Effector memory CD4-positive, alpha-beta T cell (primary cell): Measurements from ENCODE around the gene SMYD3.

ENCODE experiments used
- DNase-seq, 3 donors: peaks; one replicate each; pipeline ENCODE4 v3.0.0-alpha.2; 2020
- H3K27ac ChIP-seq: 2 replicates; pipeline ENCODE4 v1.7.0; 2013; ENCODE audit warnings: mild to moderate bottlenecking, low read length, moderate library complexity; ENCODE audit not compliant: insufficient read depth, poor library complexity, severe bottlenecking
- H3K27me3 ChIP-seq: replicated peaks from 2 replicates; pipeline ENCODE4 v1.7.0; 2013; ENCODE audit warnings: mild to moderate bottlenecking, low read length; ENCODE audit not compliant: insufficient read depth, control insufficient read depth, poor library complexity, severe bottlenecking
- H3K36me3 ChIP-seq: 2 replicates; pipeline ENCODE4 v1.7.0; 2013; ENCODE audit warnings: mild to moderate bottlenecking, low read length, moderate library complexity; ENCODE audit not compliant: control insufficient read depth, insufficient read depth
- H3K4me1 ChIP-seq: 2 replicates; pipeline ENCODE4 v1.7.0; 2013; ENCODE audit warnings: low read length, mild to moderate bottlenecking; ENCODE audit not compliant: control insufficient read depth, insufficient read depth, poor library complexity, severe bottlenecking
- H3K4me3 ChIP-seq: 2 replicates; pipeline ENCODE4 v1.7.0; 2013; ENCODE audit warnings: low read length, low read depth, mild to moderate bottlenecking; ENCODE audit not compliant: insufficient read depth, poor library complexity, severe bottlenecking
- H3K9me3 ChIP-seq: 2 replicates; pipeline ENCODE4 v1.7.0; 2013; ENCODE audit warnings: mild to moderate bottlenecking, low read length, moderate library complexity; ENCODE audit not compliant: control insufficient read depth

Gene SMYD3

DNA sequence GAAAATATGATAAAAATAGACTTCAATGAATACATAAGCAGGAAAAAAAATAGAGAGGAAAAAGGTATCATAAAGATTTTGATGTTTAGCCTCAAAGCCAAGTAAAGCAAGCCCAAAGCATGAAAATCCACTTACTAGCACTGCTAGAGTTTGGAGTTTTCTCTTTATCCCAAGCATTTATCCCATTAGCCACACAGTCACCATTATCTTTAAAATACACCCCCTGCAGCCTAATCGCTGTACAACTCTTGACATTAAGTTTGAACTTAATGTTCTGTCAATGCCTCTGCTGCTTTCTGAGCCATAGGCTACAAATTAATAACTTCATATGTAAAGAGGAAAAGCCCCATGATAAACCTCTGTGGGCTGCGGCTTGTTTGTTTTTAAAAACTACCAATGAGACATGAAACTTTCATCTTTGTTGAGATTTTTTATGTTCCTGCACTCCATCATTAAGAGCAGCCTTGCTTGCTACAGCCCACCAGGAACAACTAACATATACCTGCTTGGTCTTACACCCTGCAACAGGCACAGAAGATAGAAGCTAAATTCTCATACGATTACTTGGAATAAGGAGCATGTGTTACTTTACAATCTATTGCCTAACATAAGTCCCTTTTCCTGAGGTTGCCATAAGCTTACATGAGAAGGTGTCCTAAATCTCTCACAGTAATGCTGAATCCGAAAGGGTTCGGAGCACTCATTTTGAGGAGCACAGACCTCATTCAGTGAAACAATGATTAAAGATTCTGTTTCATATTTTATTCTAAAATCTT is 202.4 kb downstream of the SMYD3 start:
- H3K4me1 ChIP-seq, result no peaks in the 10 kb centered on the region
- DNase-seq, result no peak
- H3K4me3 ChIP-seq, result no peak overlapping the region
- no peaks in the 10 kb centered on the region for H3K9me3 ChIP-seq
- H3K36me3 ChIP-seq, result no peaks in the 10 kb centered on the region
- H3K27me3 ChIP-seq, result no peaks in the 10 kb centered on the region
- H3K27ac ChIP-seq, result no peak overlapping the region

DNA sequence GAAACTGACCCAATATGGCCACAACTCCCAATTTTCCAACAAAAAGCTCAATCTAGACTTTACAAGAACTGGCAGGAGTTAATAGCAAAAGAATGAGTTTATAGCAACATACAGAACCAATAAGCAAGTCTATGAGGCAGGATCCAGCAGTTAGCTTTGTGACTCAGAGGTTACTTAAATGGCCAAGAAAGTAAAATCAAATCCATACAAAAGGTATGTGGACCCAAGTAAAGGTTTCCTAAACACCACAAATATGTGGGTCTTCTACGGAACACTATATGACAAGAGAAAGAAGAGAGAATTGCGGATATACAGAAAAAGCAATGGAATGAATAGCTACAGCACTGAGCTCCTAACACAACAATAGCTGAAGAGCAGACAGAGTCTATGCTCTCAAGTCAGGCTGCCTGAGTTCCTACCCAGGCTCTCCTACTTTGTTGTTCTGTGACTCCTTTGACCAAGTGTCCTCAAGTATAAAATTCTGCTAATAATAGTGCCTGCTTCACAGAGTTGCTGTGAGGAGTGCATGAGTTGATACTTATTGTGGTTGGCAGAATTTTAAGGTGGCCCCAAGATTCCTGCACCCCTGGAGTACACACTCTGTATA is 204.3 kb downstream of the SMYD3 start:
- no peaks in the 10 kb centered on the region for H3K27me3 ChIP-seq
- no peak overlapping the region for H3K27ac ChIP-seq
- H3K4me1 ChIP-seq, result no peaks in the 10 kb centered on the region
- H3K9me3 ChIP-seq, result no peaks in the 10 kb centered on the region
- DNase-seq, result no peak
- H3K36me3 ChIP-seq, result no peaks in the 10 kb centered on the region
- no peak overlapping the region for H3K4me3 ChIP-seq

DNA sequence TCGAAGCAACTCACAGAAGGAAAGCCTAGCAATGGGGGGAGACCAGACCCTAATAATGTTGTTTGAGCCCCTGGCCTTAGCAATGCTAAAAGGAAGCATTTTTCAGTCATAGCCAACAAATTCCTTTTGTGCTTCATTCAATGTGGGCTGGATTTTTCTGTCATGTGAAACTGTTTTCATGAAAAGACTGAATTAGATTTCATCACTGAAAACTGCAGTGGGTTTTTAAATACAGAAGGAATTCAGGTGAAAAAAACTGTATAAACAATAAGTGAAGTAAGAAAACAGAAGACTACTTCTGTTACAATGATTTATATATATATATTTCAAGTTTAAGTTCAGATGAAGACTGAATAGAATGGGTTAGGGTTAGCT is 204.8 kb downstream of the SMYD3 start:
- Histone ChIP-seq H3K9me3 (no peaks in the 10 kb centered on the region), H3K36me3 (no peaks in the 10 kb centered on the region), H3K4me3 (no peak overlapping the region), H3K27ac (no peak overlapping the region), H3K4me1 (no peaks in the 10 kb centered on the region), H3K27me3 (no peaks in the 10 kb centered on the region)
- DNase-seq, result no peak

DNA sequence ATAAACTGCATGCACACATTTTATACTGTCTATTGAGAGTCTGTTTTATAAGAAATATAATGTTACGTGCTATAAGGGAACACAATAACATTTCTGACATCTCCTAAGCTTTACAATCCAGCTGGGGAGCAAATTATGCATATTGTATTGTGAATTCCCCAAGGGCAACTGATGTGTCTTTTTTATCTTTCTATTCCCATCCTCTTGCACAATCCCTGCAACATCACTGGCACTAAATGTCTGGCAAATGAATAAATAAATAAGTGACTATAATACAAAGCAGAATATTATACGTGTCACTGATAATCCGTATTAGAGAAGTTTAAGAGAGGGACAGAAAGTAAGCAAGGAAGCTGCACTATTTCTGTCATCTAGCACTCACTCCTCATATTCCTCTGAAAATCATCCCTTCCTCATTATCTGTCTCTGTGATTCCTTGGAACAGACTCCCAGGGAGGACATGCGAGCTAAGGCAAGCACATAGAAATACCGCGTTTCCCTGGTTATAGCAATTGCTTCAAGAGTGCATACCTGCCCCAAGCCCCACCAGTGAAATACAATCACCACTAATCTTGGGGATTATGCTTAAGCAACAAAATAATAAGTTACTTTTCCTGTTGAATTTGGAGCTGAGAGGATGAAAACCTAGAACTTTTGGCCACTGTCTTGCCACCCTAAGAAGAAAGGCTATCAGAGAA is 205.4 kb downstream of the SMYD3 start:
- Histone ChIP-seq H3K4me3 (no peak overlapping the region), H3K9me3 (no peaks in the 10 kb centered on the region), H3K4me1 (no peaks in the 10 kb centered on the region), H3K36me3 (no peaks in the 10 kb centered on the region), H3K27me3 (no peaks in the 10 kb centered on the region), H3K27ac (no peak overlapping the region)
- no peak for DNase-seq

DNA sequence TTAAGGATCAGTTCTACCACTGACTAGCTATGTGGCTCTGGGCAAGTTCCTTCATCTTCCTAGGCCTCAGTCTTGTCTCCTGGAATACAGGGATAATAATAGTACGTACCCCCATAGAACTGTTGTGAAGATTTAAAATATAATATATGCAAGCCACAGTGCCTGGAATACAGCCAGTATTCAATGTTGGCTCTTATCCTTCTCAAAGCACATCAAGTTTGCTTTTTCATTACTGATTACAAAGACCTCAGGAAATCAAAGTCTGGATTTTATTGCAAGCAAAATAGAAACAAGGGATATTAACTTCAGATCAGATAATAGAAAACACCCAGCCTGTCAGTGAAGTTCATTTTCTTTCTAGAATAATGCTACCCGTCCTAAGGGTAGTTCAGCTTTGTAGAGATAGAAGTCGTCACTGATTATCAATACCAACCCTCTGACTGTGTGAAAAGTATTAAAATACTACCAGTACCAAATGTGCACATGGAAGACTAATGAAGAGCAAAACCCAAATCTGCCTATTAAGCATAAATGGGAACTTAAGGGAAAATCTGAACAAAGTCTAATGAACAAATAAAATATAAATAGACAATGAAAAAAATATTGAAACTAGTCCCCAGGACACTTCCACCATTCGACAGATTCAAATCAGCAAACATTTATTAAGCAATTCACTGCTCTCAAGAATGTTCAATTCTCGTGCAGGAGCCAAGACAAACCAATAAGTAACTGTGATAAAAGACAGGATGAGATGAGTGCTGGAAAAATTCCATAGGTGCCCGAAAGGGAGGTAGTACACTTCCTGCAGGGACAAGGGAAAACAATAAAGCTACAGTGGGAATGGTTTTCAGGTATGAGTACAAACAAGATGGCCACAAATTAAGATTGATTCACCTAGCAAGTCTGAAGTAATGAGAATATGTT is 206.2 kb downstream of the SMYD3 start:
- Histone ChIP-seq H3K9me3 (no peaks in the 10 kb centered on the region), H3K4me1 (no peaks in the 10 kb centered on the region), H3K36me3 (no peaks in the 10 kb centered on the region), H3K27ac (no peak overlapping the region), H3K27me3 (no peaks in the 10 kb centered on the region), H3K4me3 (no peak overlapping the region)
- no peak for DNase-seq

DNA sequence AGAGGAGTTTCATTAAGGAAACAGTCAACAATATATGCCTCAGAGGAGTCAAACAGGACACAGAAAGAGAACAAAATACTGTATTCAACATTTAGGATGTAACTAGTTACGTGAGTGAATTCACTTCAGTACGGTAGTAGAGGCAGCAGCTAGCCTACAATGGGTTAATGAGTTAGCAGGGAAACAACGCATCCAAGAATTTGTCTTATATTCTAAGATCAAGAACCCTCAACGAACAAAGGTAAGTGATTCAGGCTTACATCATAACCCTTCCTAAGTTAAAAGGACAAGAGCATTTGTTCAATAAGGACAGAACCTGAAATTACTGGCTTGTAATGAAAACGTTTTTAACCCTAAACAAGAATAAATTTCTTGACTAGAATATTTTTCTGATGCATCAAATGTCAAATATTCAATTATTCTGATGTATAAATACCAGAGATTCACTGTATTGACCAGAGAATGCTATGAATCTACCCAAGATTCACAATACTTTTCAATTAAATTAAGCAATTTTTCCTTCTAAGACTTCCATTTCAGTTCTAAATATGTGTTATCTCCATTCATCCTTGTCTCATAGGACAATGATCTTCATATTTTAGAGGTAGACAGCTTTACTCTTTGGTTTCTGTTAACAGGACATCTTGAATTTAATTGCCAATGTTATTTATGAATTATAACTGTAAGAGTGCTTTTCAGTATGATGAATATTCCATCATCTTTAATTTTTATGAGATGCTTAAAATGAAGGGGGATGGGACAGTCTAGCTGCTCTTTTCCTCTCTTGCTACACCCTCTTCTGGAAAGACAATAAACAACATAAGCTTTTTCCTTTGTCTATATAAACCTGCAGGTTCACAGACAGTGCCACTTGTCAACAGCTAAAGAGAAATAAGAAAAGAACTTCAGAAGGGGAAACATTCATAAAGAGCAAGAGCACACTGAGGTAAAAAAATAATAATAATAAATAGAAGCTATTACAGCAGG is 209.5 kb downstream of the SMYD3 start:
- Histone ChIP-seq H3K36me3 (no peaks in the 10 kb centered on the region), H3K9me3 (no peaks in the 10 kb centered on the region), H3K27me3 (no peaks in the 10 kb centered on the region), H3K27ac (no peak overlapping the region), H3K4me1 (no peaks in the 10 kb centered on the region), H3K4me3 (no peak overlapping the region)
- no peak for DNase-seq

DNA sequence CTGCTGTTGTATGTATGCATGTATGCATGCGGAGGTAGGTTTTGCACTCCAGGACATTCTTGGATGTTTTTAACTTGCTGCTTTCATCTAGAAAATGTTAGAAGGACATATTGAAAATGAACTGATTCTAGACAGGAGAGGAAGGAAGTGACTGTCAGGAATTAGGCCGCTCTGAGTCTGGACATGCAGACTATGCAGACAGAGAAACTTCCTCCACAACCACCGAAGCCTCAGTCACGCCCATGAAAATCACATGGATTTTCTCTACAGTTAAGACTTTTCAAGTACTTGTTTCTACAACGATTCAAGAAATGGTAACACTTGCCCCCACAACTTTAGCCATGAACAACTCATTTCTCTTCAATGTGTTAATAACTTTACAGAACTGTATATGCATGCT is 211.1 kb downstream of the SMYD3 start:
- Histone ChIP-seq H3K27ac (no peak overlapping the region), H3K4me3 (no peak overlapping the region), H3K4me1 (no peaks in the 10 kb centered on the region), H3K36me3 (no peaks in the 10 kb centered on the region), H3K9me3 (no peaks in the 10 kb centered on the region), H3K27me3 (no peaks in the 10 kb centered on the region)
- no peak for DNase-seq

DNA sequence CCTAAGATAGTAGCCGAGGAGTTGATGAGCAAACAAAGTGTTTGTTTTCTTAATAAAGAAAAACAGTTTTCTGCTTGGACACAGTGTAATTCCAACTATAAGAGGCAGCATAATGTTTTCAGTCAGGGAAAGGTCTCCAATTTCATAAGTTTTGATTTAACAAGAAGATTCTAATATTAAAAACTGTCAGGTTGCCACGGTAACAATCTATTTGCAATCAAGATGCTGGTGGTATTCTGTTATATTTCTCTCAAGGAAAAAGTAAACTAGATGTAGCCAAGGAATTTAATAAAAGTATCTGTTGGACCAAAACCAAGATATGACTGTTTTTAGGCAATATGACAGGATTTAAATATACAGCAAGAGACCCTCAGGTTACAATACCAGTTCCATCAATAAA is 211.7 kb downstream of the SMYD3 start:
- Histone ChIP-seq H3K27me3 (no peaks in the 10 kb centered on the region), H3K4me1 (no peaks in the 10 kb centered on the region), H3K36me3 (no peaks in the 10 kb centered on the region), H3K9me3 (no peaks in the 10 kb centered on the region), H3K4me3 (no peak overlapping the region), H3K27ac (no peak overlapping the region)
- no peak for DNase-seq

DNA sequence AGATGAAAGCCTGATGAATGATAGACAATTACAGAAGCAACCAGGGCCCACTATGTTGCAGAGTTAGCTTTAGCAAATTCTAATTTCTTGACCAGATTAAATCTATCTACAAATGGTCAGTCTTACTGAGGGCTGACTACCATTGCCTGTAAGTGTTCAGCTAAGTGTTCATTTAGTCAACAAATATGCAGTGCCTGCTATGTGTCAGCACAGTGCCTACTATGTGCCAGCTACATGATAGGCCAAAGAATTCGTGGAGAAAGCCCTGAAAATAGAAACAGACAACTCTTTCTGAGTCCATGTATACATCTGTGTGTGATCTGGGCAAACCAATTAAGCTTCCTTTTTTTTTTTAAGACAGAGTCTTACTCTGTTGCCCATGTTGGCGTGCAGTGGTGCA is 212.8 kb downstream of the SMYD3 start:
- no peaks in the 10 kb centered on the region for H3K9me3 ChIP-seq
- H3K27me3 ChIP-seq, result no peaks in the 10 kb centered on the region
- no peaks in the 10 kb centered on the region for H3K4me1 ChIP-seq
- H3K36me3 ChIP-seq, result no peaks in the 10 kb centered on the region
- no peak for DNase-seq
- no peak overlapping the region for H3K27ac ChIP-seq
- no peak overlapping the region for H3K4me3 ChIP-seq
